Activated T-cell treated with anti-CD3 and anti-CD28 coated beads, Interleukin-2, amount 50 U/mL, for 4 hours (primary cell): ENCODE measurements around the gene ADAMTS17. TPM values are rescaled to one million over a fixed set of nuclear protein-coding genes. Genes with fewer than 3 reads are reported as not detected.

Experiments
- ATAC-seq, 2 donors: fragments of 200-7000 bp; cut with Tn5 transposase; one replicate each; pipeline ENCODE4 v1.10.0; 2021
- DNase-seq: peaks from one replicate; pipeline ENCODE4 v3.0.0-alpha.2; 2020
- H3K27me3 Mint-ChIP-seq: one replicate; pipeline ENCODE4 v1.8.0; 2021; ENCODE audit warnings: low read depth, mixed read lengths
- H3K36me3 Mint-ChIP-seq: one replicate; pipeline ENCODE4 v1.8.0; 2022; ENCODE audit warnings: mixed read lengths; ENCODE audit not compliant: insufficient read depth
- H3K4me1 Mint-ChIP-seq: one replicate; pipeline ENCODE4 v1.8.0; 2021; ENCODE audit warnings: low read depth, mixed read lengths
- H3K4me3 Mint-ChIP-seq: one replicate; pipeline ENCODE4 v1.8.0; 2021; ENCODE audit warnings: mild to moderate bottlenecking, moderate library complexity, mixed read lengths
- H3K9me3 Mint-ChIP-seq: one replicate; pipeline ENCODE4 v1.8.0; 2021; ENCODE audit warnings: mixed read lengths
- total RNA-seq, 3 donors: library from RNA; stranded (reverse); gene quantifications; one replicate each; pipeline ENCODE4 v1.2.1, GENCODE V29; 2021

Gene ADAMTS17
- total RNA-seq, 3 donors from 2014 or later: 2.6 to 3.9 (median 3.2) TPM

DNA sequence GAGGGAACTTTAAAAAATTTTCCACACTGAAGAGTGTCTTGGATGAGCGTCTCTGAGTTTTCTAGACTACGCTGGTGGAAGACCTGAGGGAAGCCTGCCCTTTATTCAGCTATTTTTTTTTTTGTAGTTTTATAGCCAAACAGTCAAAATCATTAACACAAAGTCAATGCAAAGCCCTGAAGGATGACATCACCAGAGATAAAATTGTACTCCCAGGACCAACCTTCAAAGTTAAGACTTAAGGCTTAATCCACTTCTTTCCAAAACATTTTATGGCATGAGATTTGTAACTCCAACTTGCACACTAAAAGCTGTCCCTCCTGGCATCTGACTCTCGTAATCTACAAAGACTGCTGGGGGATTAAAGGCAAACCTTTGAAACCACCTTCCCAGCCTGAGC, 345.1 kb downstream of the ADAMTS17 start:
- Mint-ChIP-seq H3K4me3 (no peak overlapping the region), H3K4me1 (no peaks in the 10 kb centered on the region), H3K27me3 (no peaks in the 10 kb centered on the region), H3K9me3 (no peaks in the 10 kb centered on the region), H3K36me3 (peaks cover 27% of the 10 kb centered on the region)
- DNase-seq: no peak
- ATAC-seq: no peak

DNA sequence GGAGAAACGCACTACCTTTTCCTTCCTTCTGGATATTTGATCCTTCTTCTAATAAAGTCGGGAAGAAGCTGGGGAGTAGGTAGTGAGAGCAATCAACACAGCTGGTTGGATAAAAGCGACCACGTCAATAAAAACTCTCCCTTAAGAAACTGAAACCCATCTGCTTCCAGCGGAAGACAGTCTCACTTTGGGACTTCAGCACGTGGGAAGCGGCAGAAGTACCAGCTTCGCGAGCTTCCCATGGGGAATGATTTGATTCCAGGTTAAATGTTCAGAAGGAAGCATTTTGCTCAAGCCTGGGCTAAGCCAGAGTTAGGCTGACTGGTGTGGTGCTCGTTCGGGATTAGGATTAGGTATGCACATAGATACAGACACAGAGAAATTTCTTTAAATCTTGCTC, 346.2 kb downstream of the ADAMTS17 start:
- peaks cover 28% of the 10 kb centered on the region for H3K36me3 Mint-ChIP-seq
- DNase-seq (no peak), ATAC-seq (no peak)
- H3K27me3 Mint-ChIP-seq: no peaks in the 10 kb centered on the region
- no peaks in the 10 kb centered on the region for H3K4me1 Mint-ChIP-seq
- H3K9me3 Mint-ChIP-seq: no peaks in the 10 kb centered on the region
- no peak overlapping the region for H3K4me3 Mint-ChIP-seq

DNA sequence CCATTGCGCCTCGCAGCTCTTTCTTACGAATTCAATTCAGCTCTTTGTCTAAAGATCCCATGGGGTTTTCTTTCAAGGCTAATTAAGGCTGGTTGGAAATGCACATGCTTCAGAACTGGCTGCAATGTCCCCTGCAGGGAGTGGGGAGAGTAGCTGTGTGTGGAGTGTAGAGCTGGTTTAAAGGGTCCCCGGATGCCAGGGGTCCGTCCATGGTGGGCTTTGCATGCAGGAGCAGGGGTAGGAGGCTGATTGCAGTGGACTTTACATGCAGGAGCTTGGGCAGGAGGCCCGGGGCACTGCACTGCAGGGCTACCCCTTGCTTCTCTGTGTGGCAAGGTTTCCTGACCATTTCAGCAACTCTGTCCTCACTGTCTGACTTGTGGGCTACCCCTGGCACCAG, 346.9 kb downstream of the ADAMTS17 start:
- Mint-ChIP-seq H3K4me3 (no peak overlapping the region), H3K27me3 (no peaks in the 10 kb centered on the region), H3K36me3 (peaks cover 28% of the 10 kb centered on the region), H3K9me3 (no peaks in the 10 kb centered on the region), H3K4me1 (no peaks in the 10 kb centered on the region)
- ATAC-seq (no peak), DNase-seq (no peak)

DNA sequence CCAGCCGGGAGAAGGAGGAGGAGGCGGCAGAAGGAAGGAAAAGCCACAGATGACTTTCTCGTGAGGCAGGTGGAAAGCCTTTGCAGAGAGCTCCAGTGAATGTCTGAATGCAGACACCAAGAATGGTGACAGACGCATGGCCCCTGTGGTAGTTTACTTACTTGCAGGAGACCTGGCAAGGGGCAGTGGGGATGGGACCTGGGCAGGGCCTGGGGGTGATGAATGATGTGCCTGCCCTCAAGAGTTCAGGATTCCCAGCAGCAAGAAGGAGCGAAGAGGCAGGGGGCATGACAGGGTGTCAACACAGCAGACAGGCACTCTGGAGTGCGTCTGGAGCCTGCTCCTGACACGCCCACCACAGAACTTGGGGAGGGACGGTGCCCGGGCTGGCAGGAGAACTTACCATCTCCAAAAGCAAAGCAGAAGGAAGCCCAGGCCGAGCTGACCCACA, 348.1 kb downstream of the ADAMTS17 start:
- DNase-seq (no peak), ATAC-seq (no peak)

DNA sequence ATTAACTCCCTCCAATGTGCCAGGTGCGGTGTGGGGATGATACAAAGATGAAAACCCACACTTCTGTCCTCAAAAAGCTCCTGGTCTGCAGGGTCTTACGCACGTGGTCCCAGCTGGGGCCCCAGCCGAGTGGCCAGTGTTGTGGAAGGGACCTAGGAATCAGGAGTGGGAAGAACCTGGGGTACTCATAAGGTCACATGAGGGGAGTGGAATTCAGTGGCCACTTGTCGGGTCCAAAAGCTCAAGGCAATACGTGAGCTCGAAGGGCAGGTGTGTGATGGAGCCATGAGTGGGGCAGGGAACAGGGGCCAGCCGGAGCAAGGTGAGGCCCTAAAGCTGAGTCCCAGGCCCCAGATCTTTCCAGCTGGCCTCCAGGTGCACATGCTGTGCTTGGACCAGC, 348.5 kb downstream of the ADAMTS17 start:
- DNase-seq: no peak
- peaks cover 2% of the 10 kb centered on the region for H3K9me3 Mint-ChIP-seq
- no peaks in the 10 kb centered on the region for H3K4me1 Mint-ChIP-seq
- H3K36me3 Mint-ChIP-seq: peaks cover 28% of the 10 kb centered on the region
- H3K4me3 Mint-ChIP-seq: no peak overlapping the region
- ATAC-seq: no peak
- no peaks in the 10 kb centered on the region for H3K27me3 Mint-ChIP-seq

More for the DNA sequence above, 348.1 kb downstream of the ADAMTS17 start:
- no peaks in the 10 kb centered on the region for H3K9me3 Mint-ChIP-seq
- H3K4me1 Mint-ChIP-seq: no peaks in the 10 kb centered on the region
- H3K36me3 Mint-ChIP-seq: peaks cover 24% of the 10 kb centered on the region
- no peaks in the 10 kb centered on the region for H3K27me3 Mint-ChIP-seq
- H3K4me3 Mint-ChIP-seq: no peak overlapping the region

DNA sequence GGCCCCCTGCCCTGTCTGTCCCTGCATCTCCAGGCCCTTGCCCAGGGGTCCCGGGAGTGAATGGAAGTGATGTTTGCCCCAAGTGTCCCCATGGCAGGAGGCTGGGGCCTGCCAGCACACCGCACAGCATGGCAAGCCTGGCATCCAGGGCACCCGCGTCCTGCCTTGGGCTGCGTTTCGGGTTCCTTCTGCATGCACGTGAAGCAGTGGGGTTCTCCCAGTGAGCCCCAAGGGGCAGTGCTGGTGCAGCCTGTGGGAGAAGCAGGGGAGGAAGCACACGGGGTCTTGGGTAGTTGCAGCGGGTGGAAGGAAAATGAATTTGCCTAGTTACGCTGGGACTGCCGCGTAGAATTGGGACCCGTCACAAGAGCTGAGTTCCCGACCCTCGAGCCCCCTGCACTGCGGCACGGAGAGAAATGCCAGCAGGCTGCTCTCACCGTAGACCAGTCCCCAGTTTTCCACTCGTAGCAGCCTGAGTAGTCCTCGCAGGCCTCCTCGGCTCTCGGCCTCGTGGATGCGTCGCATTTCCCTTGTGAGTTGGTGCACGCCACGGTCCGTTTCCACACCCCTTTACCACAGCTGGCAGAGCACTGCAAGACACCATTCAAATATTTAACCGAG, 349.1 kb downstream of the ADAMTS17 start:
- peaks cover 28% of the 10 kb centered on the region for H3K36me3 Mint-ChIP-seq

DNA sequence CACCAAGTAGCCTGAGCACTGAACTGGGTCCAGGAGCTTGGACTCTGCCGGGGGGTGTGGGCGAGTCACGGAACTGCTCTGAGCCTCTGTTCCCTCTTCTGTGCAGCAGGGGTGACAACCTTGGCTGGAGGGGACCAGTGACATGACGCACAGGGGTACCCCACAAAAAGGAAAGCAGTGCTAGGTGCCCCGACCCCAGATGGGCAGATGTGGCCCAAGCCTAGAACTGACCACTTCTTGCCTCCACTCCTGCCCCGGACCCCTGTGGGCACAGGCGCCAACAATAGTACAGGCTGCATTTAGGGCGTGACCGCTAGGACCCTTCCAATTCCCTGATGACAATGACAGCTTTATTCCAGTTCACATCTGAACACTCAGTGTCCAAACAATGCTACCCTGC, 352.7 kb downstream of the ADAMTS17 start:
- peaks cover 22% of the 10 kb centered on the region for H3K36me3 Mint-ChIP-seq
- H3K27me3 Mint-ChIP-seq: no peaks in the 10 kb centered on the region
- no peak overlapping the region for H3K4me3 Mint-ChIP-seq
- ATAC-seq: no peak
- peaks cover 4% of the 10 kb centered on the region for H3K9me3 Mint-ChIP-seq
- H3K4me1 Mint-ChIP-seq: no peaks in the 10 kb centered on the region
- no peak for DNase-seq

More for the DNA sequence above, 349.1 kb downstream of the ADAMTS17 start:
- no peak overlapping the region for H3K4me3 Mint-ChIP-seq
- DNase-seq (no peak), ATAC-seq (no peak)
- H3K27me3 Mint-ChIP-seq: no peaks in the 10 kb centered on the region
- no peaks in the 10 kb centered on the region for H3K4me1 Mint-ChIP-seq
- H3K9me3 Mint-ChIP-seq: peaks cover 4% of the 10 kb centered on the region

DNA sequence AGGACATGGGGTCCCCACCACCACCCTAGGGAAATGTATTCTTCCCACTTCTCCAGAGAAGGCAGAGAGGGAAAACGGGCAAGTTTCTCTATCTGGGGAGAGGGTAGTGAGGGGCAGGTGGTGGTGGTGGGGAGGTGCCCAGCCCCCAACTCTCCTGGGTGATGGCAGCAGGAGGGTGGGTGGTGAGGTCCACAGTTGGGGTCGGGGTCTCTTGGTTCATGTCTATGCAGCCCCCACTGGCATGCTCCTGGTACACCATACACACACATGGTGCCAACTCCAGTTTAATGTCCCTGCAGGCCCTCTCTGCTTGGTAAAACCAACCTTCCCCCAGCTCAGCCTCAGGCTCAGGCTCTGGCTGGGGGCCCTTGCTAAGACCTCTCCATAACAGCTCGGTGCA, 354.1 kb downstream of the ADAMTS17 start:
- DNase-seq (no peak), ATAC-seq (no peak)
- peaks cover 4% of the 10 kb centered on the region for H3K9me3 Mint-ChIP-seq
- H3K4me3 Mint-ChIP-seq: no peak overlapping the region
- peaks cover 15% of the 10 kb centered on the region for H3K36me3 Mint-ChIP-seq
- no peaks in the 10 kb centered on the region for H3K27me3 Mint-ChIP-seq
- no peaks in the 10 kb centered on the region for H3K4me1 Mint-ChIP-seq

GRCh38 chr15:99987119-99987506, 354.7 kb downstream of the ADAMTS17 start:
- no peak for ATAC-seq
- H3K9me3 Mint-ChIP-seq: peaks cover 4% of the 10 kb centered on the region
- H3K36me3 Mint-ChIP-seq: peaks cover 14% of the 10 kb centered on the region
- H3K4me1 Mint-ChIP-seq: no peaks in the 10 kb centered on the region
- no peak overlapping the region for H3K4me3 Mint-ChIP-seq
- no peak for DNase-seq
- no peaks in the 10 kb centered on the region for H3K27me3 Mint-ChIP-seq

DNA sequence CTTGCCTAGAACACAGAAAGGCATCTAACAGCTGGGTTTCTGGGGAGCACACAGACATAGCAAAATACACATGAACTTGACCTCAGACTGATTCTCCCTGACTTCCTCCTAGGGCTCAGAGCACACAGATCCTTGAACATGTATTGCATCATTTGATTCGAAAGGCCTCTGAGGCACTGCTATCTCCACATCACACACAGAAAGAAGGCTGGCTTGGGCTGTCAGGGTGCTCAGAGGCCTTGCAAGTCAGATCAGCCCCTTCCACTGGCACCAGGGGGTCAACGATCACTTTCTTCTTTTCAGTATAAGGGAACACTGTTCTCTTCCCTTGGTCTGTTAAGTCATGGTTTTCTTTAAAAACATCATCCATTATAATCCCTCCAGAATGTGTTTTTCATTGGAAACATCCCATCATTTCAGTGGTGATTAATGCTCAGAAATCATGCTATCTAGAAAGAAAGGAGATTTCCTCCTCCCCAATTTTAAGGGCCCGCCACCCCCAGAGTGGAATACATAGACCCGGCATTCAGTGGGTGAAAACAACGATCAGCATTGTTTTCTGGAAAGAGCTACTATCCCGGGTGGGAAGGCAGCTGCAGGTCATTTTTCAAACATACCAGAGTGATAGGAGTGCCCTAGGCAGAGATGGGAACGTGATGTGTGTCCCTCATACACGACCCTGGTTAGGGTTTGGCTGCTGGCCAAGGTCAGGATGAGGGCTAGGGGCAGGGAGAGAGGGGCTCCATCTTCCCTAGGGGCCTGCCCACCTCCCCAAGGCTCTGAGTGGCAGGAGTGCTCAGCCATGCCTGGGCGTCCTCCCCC, 355.3 kb downstream of the ADAMTS17 start:
- H3K27me3 Mint-ChIP-seq: no peaks in the 10 kb centered on the region
- H3K9me3 Mint-ChIP-seq: peaks cover 4% of the 10 kb centered on the region
- ATAC-seq: no peak
- no peak overlapping the region for H3K4me3 Mint-ChIP-seq
- DNase-seq: no peak
- H3K36me3 Mint-ChIP-seq: peaks cover 8% of the 10 kb centered on the region
- no peaks in the 10 kb centered on the region for H3K4me1 Mint-ChIP-seq

- DNase-seq (no peak), ATAC-seq (no peak)
- peaks cover 4% of the 10 kb centered on the region for H3K9me3 Mint-ChIP-seq
- peaks cover 8% of the 10 kb centered on the region for H3K36me3 Mint-ChIP-seq
- no peaks in the 10 kb centered on the region for H3K27me3 Mint-ChIP-seq
- no peak overlapping the region for H3K4me3 Mint-ChIP-seq
- no peaks in the 10 kb centered on the region for H3K4me1 Mint-ChIP-seq
These were observed 355.9 kb downstream of the ADAMTS17 start for GRCh38 chr15:99985878-99986277.

GRCh38 chr15:99984491-99985243, 357.1 kb downstream of the ADAMTS17 start:
- peaks cover 4% of the 10 kb centered on the region for H3K9me3 Mint-ChIP-seq
- H3K4me3 Mint-ChIP-seq: no peak overlapping the region
- no peak for ATAC-seq
- H3K4me1 Mint-ChIP-seq: no peaks in the 10 kb centered on the region
- peaks cover 8% of the 10 kb centered on the region for H3K36me3 Mint-ChIP-seq
- no peaks in the 10 kb centered on the region for H3K27me3 Mint-ChIP-seq
- no peak for DNase-seq

DNA sequence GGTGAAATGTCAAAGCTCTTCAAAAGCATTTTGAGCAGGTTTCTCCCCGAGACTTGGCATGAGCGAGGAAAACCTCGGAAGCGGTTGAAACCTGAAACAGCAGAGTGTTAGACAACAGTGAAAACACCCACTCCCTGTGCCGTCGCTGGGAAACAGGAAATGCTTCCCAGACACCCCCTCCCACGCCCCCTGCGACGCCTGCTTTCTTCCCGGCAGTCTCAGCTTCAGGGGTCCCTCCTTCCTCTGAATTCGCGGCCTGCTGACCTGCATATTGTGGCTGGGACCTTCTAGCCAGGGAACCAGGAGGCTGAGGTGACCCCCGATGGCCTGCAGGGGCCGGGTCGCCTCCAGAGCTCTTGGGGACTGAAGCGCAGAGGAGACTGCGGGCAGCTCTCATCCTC, 357.9 kb downstream of the ADAMTS17 start:
- Mint-ChIP-seq H3K4me3 (no peak overlapping the region), H3K36me3 (peaks cover 8% of the 10 kb centered on the region), H3K4me1 (no peaks in the 10 kb centered on the region), H3K9me3 (peaks cover 4% of the 10 kb centered on the region), H3K27me3 (no peaks in the 10 kb centered on the region)
- DNase-seq (no peak), ATAC-seq (no peak)

DNA sequence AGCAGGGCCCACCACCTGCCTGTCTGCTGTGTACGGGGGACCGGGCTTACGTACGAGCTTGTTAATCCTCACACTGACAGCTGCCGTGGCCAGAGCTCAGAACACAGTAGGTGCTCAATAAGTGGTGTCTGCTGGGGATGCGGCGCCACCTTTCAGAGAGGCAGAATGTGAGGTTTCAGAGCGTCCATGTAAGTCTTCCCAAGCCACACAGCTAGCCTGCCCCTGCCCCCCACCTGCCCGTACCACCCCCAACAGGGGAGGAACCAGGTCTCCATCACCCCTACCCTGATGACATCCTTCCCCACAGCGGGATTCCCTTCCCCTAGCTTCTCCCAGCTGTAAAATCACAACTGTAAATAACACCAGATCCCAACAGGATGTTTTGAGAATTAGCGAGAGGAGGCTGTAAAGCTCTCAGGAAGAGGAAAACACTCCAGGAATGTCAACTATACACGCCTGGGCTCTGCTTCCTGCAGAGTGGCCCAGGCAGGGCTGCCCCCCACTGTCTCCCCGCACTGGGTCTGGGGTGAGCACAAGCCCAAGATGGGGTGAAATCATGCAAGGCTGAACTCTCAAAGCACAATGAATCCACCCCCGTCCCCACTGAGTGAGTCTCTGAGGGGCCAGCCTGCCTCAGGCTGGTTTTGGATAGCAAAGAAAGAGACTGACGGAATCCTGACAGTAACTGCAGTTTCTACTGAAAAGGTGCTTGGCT, 358.4 kb downstream of the ADAMTS17 start:
- Mint-ChIP-seq H3K4me3 (no peak overlapping the region), H3K9me3 (peaks cover 2% of the 10 kb centered on the region), H3K4me1 (no peaks in the 10 kb centered on the region), H3K27me3 (no peaks in the 10 kb centered on the region), H3K36me3 (peaks cover 3% of the 10 kb centered on the region)
- DNase-seq: no peak
- ATAC-seq: no peak
